Calu3 (cell line): ENCODE data around the gene DCP1B. TPM values are rescaled to one million over a fixed set of nuclear protein-coding genes. Genes with fewer than 3 reads are reported as not detected.
A peak's percentile ranks its signal among the peaks of the same experiment; 100 is the strongest.

Source experiments
- BruUV-seq: library from RNA; stranded (reverse); fragments of 400-500 nt; replicated peaks from 2 replicates; lab custom pipeline; 2021; lab: Mats Ljungman, UMichigan
- CTCF ChIA-PET: fragments of 300-600 bp; sonication (Branson Sonifier 250); formaldehyde crosslinking; loops from one replicate; lab custom pipeline; 2022; ENCODE audit warnings: antibody characterized with exemption; lab: Charles Lee
- DNase-seq: peaks from one replicate; pipeline ENCODE4 v3.0.0; 2022
- H3K27ac Mint-ChIP-seq: one replicate; pipeline ENCODE4 v1.8.0; 2022; ENCODE audit warnings: mixed read lengths; ENCODE audit not compliant: unreplicated experiment
- H3K27me3 Mint-ChIP-seq: one replicate; pipeline ENCODE4 v1.8.0; 2022; ENCODE audit warnings: mixed read lengths; ENCODE audit not compliant: unreplicated experiment
- H3K36me3 Mint-ChIP-seq: one replicate; pipeline ENCODE4 v1.8.0; 2022; ENCODE audit warnings: mild to moderate bottlenecking, moderate library complexity, mixed read lengths; ENCODE audit not compliant: insufficient read depth, unreplicated experiment
- H3K4me1 Mint-ChIP-seq: one replicate; pipeline ENCODE4 v1.8.0; 2022; ENCODE audit warnings: mild to moderate bottlenecking, low read depth, mixed read lengths; ENCODE audit not compliant: unreplicated experiment
- H3K4me3 Mint-ChIP-seq: one replicate; pipeline ENCODE4 v1.8.0; 2022; ENCODE audit warnings: mild to moderate bottlenecking, low read depth, moderate library complexity, mixed read lengths; ENCODE audit not compliant: unreplicated experiment
- H3K9me3 Mint-ChIP-seq: one replicate; pipeline ENCODE4 v1.8.0; 2022; ENCODE audit warnings: low read depth, mixed read lengths; ENCODE audit not compliant: unreplicated experiment
- intact Hi-C: fragments of 100-400 bp; cut with micrococcal nuclease; formaldehyde crosslinking; loops from one replicate; pipeline ENCODE4 v1.10.0; 2022; ENCODE audit not compliant: unreplicated experiment
- total RNA-seq: library from RNA; stranded (reverse); gene quantifications from 2 replicates; pipeline ENCODE4 v1.2.3, GENCODE V29; 2022
- TF ChIP-seq, protein P1 (sequence below): fragments of 200-600 bp; IDR thresholded peaks from one replicate; pipeline ENCODE4 v1.8.0; 2022; ENCODE audit warnings: antibody characterized with exemption; ENCODE audit not compliant: unreplicated experiment

DCP1B gene
- total RNA-seq, 1 experiment from 2014 or later: 6.3 TPM

GRCh38 chr12:2044165-2044564 is 39.9 kb upstream of the DCP1B start:
- intact Hi-C loops: no loop called here
- no TSS peak for BruUV-seq
- TF ChIP-seq, protein P1, sequence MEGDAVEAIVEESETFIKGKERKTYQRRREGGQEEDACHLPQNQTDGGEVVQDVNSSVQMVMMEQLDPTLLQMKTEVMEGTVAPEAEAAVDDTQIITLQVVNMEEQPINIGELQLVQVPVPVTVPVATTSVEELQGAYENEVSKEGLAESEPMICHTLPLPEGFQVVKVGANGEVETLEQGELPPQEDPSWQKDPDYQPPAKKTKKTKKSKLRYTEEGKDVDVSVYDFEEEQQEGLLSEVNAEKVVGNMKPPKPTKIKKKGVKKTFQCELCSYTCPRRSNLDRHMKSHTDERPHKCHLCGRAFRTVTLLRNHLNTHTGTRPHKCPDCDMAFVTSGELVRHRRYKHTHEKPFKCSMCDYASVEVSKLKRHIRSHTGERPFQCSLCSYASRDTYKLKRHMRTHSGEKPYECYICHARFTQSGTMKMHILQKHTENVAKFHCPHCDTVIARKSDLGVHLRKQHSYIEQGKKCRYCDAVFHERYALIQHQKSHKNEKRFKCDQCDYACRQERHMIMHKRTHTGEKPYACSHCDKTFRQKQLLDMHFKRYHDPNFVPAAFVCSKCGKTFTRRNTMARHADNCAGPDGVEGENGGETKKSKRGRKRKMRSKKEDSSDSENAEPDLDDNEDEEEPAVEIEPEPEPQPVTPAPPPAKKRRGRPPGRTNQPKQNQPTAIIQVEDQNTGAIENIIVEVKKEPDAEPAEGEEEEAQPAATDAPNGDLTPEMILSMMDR: no peak
- Mint-ChIP-seq H3K4me1 (no peaks in the 10 kb centered on the region), H3K4me3 (no peak overlapping the region), H3K36me3 (no peaks in the 10 kb centered on the region), H3K9me3 (no peaks in the 10 kb centered on the region), H3K27ac (no peak overlapping the region), H3K27me3 (peaks cover 79% of the 10 kb centered on the region)
- CTCF ChIA-PET: no interaction called here
- no peak for DNase-seq

- no peak overlapping the region for H3K4me3 Mint-ChIP-seq
- H3K36me3 Mint-ChIP-seq: no peaks in the 10 kb centered on the region
- no TSS peak for BruUV-seq
- DNase-seq: no peak
- peaks cover 79% of the 10 kb centered on the region for H3K27me3 Mint-ChIP-seq
- H3K9me3 Mint-ChIP-seq: no peaks in the 10 kb centered on the region
- CTCF ChIA-PET: interaction anchor here (0.6 kb wide), 1 partner anchor 278 kb away, joined by 4 read pairs; no protein-coding TSS in a partner anchor
- no peak overlapping the region for H3K27ac Mint-ChIP-seq
- intact Hi-C loops: no loop called here
- H3K4me1 Mint-ChIP-seq: no peaks in the 10 kb centered on the region
- TF ChIP-seq, protein P1: no peak
These were observed 38.8 kb upstream of the DCP1B start for GRCh38 chr12:2043054-2043453.

DNA sequence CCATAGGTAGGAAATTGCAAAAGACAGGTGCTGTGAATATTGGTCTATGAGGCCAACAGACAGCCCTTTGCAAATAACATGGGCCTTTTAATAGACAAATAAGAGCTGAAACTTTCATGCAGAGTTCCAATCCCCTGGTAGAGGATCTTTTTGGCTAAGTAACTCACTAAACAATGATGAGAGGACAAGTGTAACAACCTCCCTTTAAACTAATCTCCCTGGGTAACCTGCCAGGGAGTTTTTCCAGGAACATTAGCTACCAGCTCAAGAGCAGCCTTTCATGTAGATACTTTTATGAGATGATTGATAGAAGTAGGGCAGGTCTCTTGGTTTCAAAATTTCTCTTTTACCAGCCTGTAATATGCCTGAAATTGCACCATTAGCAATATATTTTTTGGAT is 34.8 kb upstream of the DCP1B start:
- Mint-ChIP-seq H3K27ac (no peak overlapping the region), H3K4me3 (no peak overlapping the region), H3K9me3 (no peaks in the 10 kb centered on the region), H3K4me1 (peaks cover 16% of the 10 kb centered on the region), H3K36me3 (no peaks in the 10 kb centered on the region), H3K27me3 (peaks cover 81% of the 10 kb centered on the region)
- CTCF ChIA-PET: no interaction called here
- intact Hi-C loops: no loop called here
- no TSS peak for BruUV-seq
- TF ChIP-seq, protein P1: no peak
- DNase-seq: no peak

- Mint-ChIP-seq H3K36me3 (no peaks in the 10 kb centered on the region), H3K27ac (no peak overlapping the region), H3K4me1 (peaks cover 16% of the 10 kb centered on the region), H3K9me3 (no peaks in the 10 kb centered on the region), H3K27me3 (peaks cover 100% of the 10 kb centered on the region), H3K4me3 (peak overlapping the region; percentile 33)
- no TSS peak for BruUV-seq
- CTCF ChIA-PET: no interaction called here
- intact Hi-C loops: no loop called here
- DNase-seq: no peak
- TF ChIP-seq, protein P1: no peak
These were observed 31.3 kb upstream of the DCP1B start for GRCh38 chr12:2035431-2036055.
